IMR-90 (cell line): Measurements from ENCODE around the gene RTP4. TPM values are rescaled to one million over a fixed set of nuclear protein-coding genes. Genes with fewer than 3 reads are reported as not detected.

Experiments
- ATAC-seq: fragments of 200-7000 bp; cut with Tn5 transposase; 2 replicates; pipeline ENCODE4 v1.9.1; 2020; ENCODE audit warnings: low read depth, mild to moderate bottlenecking, moderate library complexity
- BruUV-seq: library from RNA; stranded (reverse); fragments of 400-500 nt; replicated peaks from 2 replicates; lab custom pipeline; 2021; lab: Mats Ljungman, UMichigan
- CTCF ChIA-PET: fragments of 300-600 bp; formaldehyde crosslinking; extraction: SDS; loops from one replicate; lab custom pipeline; 2021; ENCODE audit warnings: antibody characterized with exemption; lab: Yijun Ruan, JAX
- POLR2A ChIA-PET: fragments of 300-600 bp; sonication (Branson Sonifier 250); formaldehyde crosslinking; loops from one replicate; lab custom pipeline; 2022; ENCODE audit warnings: antibody characterized with exemption; ENCODE audit not compliant: unreplicated experiment; lab: Charles Lee
- DNase-seq: peaks from one replicate; pipeline ENCODE4 v3.0.0; 2013
- H2AFZ ChIP-seq: replicated peaks from 2 replicates; pipeline ENCODE3; 2013; ENCODE audit warnings: low read length, mild to moderate bottlenecking; ENCODE audit not compliant: poor library complexity
- H2AK5ac ChIP-seq: 2 replicates; pipeline ENCODE4 v1.6.1; 2013; ENCODE audit warnings: low read depth, low read length, inconsistent platforms
- H2AK9ac ChIP-seq: replicated peaks from 2 replicates; pipeline ENCODE3; 2013; ENCODE audit warnings: mild to moderate bottlenecking, low read depth, low read length, moderate library complexity; ENCODE audit not compliant: poor library complexity
- H2BK120ac ChIP-seq: 2 replicates; pipeline ENCODE4 v1.6.1; 2013; ENCODE audit warnings: low read depth, low read length, inconsistent platforms
- H2BK15ac ChIP-seq: 3 replicates; pipeline ENCODE4 v1.6.1; 2013; ENCODE audit warnings: low read depth, low read length, inconsistent platforms
- H2BK20ac ChIP-seq: 2 replicates; pipeline ENCODE4 v1.6.1; 2013; ENCODE audit warnings: low read depth, mild to moderate bottlenecking, inconsistent platforms, low read length, moderate library complexity
- H2BK5ac ChIP-seq: 2 replicates; pipeline ENCODE4 v1.6.1; 2013; ENCODE audit warnings: mild to moderate bottlenecking, low read depth, low read length, inconsistent platforms; ENCODE audit not compliant: poor library complexity, severe bottlenecking
- H3K14ac ChIP-seq: replicated peaks from 2 replicates; pipeline ENCODE4 v1.6.1; 2013; ENCODE audit warnings: low read depth, low read length, inconsistent platforms
- H3K18ac ChIP-seq: 2 replicates; pipeline ENCODE4 v1.6.1; 2013; ENCODE audit warnings: low read depth, low read length, control low read depth
- H3K23ac ChIP-seq: 2 replicates; pipeline ENCODE4 v1.6.1; 2013; ENCODE audit warnings: low read depth, low read length, inconsistent platforms
- H3K27ac ChIP-seq: 2 replicates; pipeline ENCODE4 v1.5.1; 2013; ENCODE audit warnings: mild to moderate bottlenecking, control low read depth, low read length; ENCODE audit not compliant: insufficient read depth
- H3K27me3 ChIP-seq: 2 replicates; pipeline ENCODE4 v1.6.1; 2013; ENCODE audit warnings: low read length; ENCODE audit not compliant: control insufficient read depth, insufficient read depth
- H3K36me3 ChIP-seq: 2 replicates; pipeline ENCODE4 v1.6.1; 2013; ENCODE audit warnings: low read length, mixed read lengths; ENCODE audit not compliant: control insufficient read depth, insufficient read depth
- H3K4ac ChIP-seq: 2 replicates; pipeline ENCODE4 v1.6.1; 2013; ENCODE audit warnings: low read depth, low read length, inconsistent platforms
- H3K4me1 ChIP-seq: 2 replicates; pipeline ENCODE4 v1.6.1; 2013; ENCODE audit warnings: low read length, mixed read lengths; ENCODE audit not compliant: control insufficient read depth, insufficient read depth
- H3K4me2 ChIP-seq: 2 replicates; pipeline ENCODE4 v1.6.1; 2013; ENCODE audit warnings: low read depth, mild to moderate bottlenecking, control low read depth, low read length, moderate library complexity
- H3K4me3 ChIP-seq: 2 replicates; pipeline ENCODE4 v1.5.1; 2013; ENCODE audit warnings: low read depth, mild to moderate bottlenecking, control low read depth, low read length, moderate library complexity; ENCODE audit not compliant: insufficient read depth
- H3K56ac ChIP-seq: 2 replicates; pipeline ENCODE4 v1.6.1; 2013; ENCODE audit warnings: low read length, inconsistent platforms; ENCODE audit not compliant: insufficient read depth; ENCODE audit errors: extremely low read depth
- H3K79me1 ChIP-seq, 2 experiments: 2 replicates each; pipeline ENCODE4 v1.6.1; 2013; ENCODE audit warnings: low read length in 2 of 2, inconsistent platforms in 1 of 2, low read depth in 1 of 2
- H3K9ac ChIP-seq: 2 replicates; pipeline ENCODE4 v1.6.1; 2013; ENCODE audit warnings: low read depth, low read length, control low read depth
- H3K9me1 ChIP-seq: 2 replicates; pipeline ENCODE4 v1.6.1; 2013; ENCODE audit warnings: low read length, inconsistent platforms; ENCODE audit not compliant: insufficient read depth
- H3K9me3 ChIP-seq: 2 replicates; pipeline ENCODE4 v1.6.1; 2013; ENCODE audit warnings: low read length; ENCODE audit not compliant: control insufficient read depth, insufficient read depth
- H4K20me1 ChIP-seq: 2 replicates; pipeline ENCODE4 v1.6.1; 2013; ENCODE audit warnings: low read length, inconsistent platforms; ENCODE audit not compliant: insufficient read depth
- H4K5ac ChIP-seq: 2 replicates; pipeline ENCODE4 v1.6.1; 2013; ENCODE audit warnings: mild to moderate bottlenecking, low read depth, low read length, control low read depth
- H4K8ac ChIP-seq, 2 experiments: 2 replicates each; pipeline ENCODE4 v1.6.1; 2013; ENCODE audit warnings: low read depth in 2 of 2, low read length in 2 of 2, control low read depth in 1 of 2, inconsistent platforms in 1 of 2
- H4K91ac ChIP-seq: 2 replicates; pipeline ENCODE4 v1.6.1; 2013; ENCODE audit warnings: low read depth, low read length, inconsistent platforms; ENCODE audit not compliant: insufficient read depth
- BHLHE40 ChIP-seq: fragments of 150-350 bp; IDR thresholded peaks from 2 replicates; pipeline ENCODE4 v1.6.1; 2016; ENCODE audit warnings: mild to moderate bottlenecking, low read depth, low read length
- CTCF ChIP-seq: conservative IDR thresholded peaks from 2 replicates; pipeline ENCODE4 v1.5.1; 2012; ENCODE audit warnings: mild to moderate bottlenecking, low read depth, low read length, improper control_type of control experiment
- RAD21 ChIP-seq: IDR thresholded peaks from 2 replicates; pipeline ENCODE4 v1.6.1; 2012; ENCODE audit warnings: low read length, improper control_type of control experiment
- RFX5 ChIP-seq: IDR thresholded peaks from 2 replicates; pipeline ENCODE4 v1.8.0; 2012; ENCODE audit warnings: low read depth, mild to moderate bottlenecking, low read length, moderate library complexity
- USF2 ChIP-seq: fragments of 150-350 bp; IDR thresholded peaks from 2 replicates; pipeline ENCODE4 v1.6.1; 2017; ENCODE audit warnings: mild to moderate bottlenecking, antibody characterized with exemption, low read length, low read depth
- WGBS, 2 experiments: methylation state at CpG; one replicate each; pipeline versions ENCODE4 v1.1.5 to v1.1.7; 2013; ENCODE audit warnings: missing lambda C conversion rate in 2 of 2; ENCODE audit not compliant: insufficient read length in 1 of 2; ENCODE audit errors: extremely low coverage in 2 of 2; 5-methylcytosine and 5-hydroxymethylcytosine counted together
- dilution Hi-C: fragments of 300-500 bp; cut with HindIII; formaldehyde crosslinking; loops from one replicate; pipeline ENCODE4 v1.14.3; 2018; ENCODE audit warnings: low sequenced_read_pairs; ENCODE audit not compliant: unreplicated experiment
- in situ Hi-C: fragments of 300-500 bp; cut with MboI; formaldehyde crosslinking; loops from 3 replicates; pipeline ENCODE4 v1.14.3; 2019; ENCODE audit warnings: low sequenced_read_pairs, inconsistent platforms, mixed read lengths
- intact Hi-C: fragments of 100-400 bp; cut with micrococcal nuclease; formaldehyde crosslinking; loops from 2 replicates; pipeline ENCODE4 v1.10.0; 2022
- polyA plus RNA-seq, 3 experiments: library from polyadenylated mRNA; depleted of rRNA; stranded (reverse); fragments of >200 nt; gene quantifications; 2 replicates each; pipeline ENCODE4 v1.2.3, GENCODE V29; 2012; ENCODE audit warnings: low replicate concordance in 1 of 3
- total RNA-seq: library from RNA; depleted of rRNA; stranded (reverse); fragments of >200 nt; gene quantifications from 2 replicates; pipeline ENCODE4 v1.2.3, GENCODE V29; 2012

RTP4 gene
- total and polyA plus RNA-seq, 2 of the 4 experiments (the other 2 are of a cell fraction) = not detected

GRCh38 chr3:187336322-187336721 lies 31.9 kb upstream of the RTP4 start:
- no peak overlapping the region for H2AK9ac ChIP-seq
- no peak overlapping the region for H3K56ac ChIP-seq
- ChIA-PET POLR2A (no interaction called here), CTCF (interaction anchor here (1.4 kb wide), 1 partner anchor 343 kb away, joined by 3 read pairs; no protein-coding TSS in a partner anchor)
- no peaks in the 10 kb centered on the region for H3K79me1 ChIP-seq
- dilution Hi-C loops = no loop called here
- H3K18ac ChIP-seq = no peak overlapping the region
- H3K23ac ChIP-seq = no peak overlapping the region
- 60% methylated on average over 2 of the region's 3 CpGs; no CpG with 5 or more reads in 1 of the 2 experiments for WGBS, 2 experiments
- no peak overlapping the region for H2BK5ac ChIP-seq
- H2AFZ ChIP-seq = no peak overlapping the region
- DNase-seq (no peak), ATAC-seq (no peak)
- intact Hi-C loops = no loop called here
- H3K14ac ChIP-seq = no peak overlapping the region
- no peak overlapping the region for H3K4ac ChIP-seq
- no peak overlapping the region for H4K5ac ChIP-seq
- H4K91ac ChIP-seq = no peak overlapping the region
- no peak overlapping the region for H3K27ac ChIP-seq
- H3K4me2 ChIP-seq = no peak overlapping the region
- TF ChIP-seq RFX5 = no peak
- no peak for TF ChIP-seq CTCF
- no peak for TF ChIP-seq BHLHE40
- no peak for TF ChIP-seq RAD21
- TF ChIP-seq USF2 = no peak
- H3K4me1 ChIP-seq = no peaks in the 10 kb centered on the region
- no peaks in the 10 kb centered on the region for H3K36me3 ChIP-seq
- no peak overlapping the region for H3K4me3 ChIP-seq
- H2AK5ac ChIP-seq = no peak overlapping the region
- H4K20me1 ChIP-seq = no peaks in the 10 kb centered on the region
- peaks cover 20% of the 10 kb centered on the region for H3K27me3 ChIP-seq
- H3K9ac ChIP-seq = no peak overlapping the region
- no peak overlapping the region for H2BK20ac ChIP-seq
- in situ Hi-C loops = no loop called here
- no peak overlapping the region for H4K8ac ChIP-seq
- H2BK15ac ChIP-seq = no peak overlapping the region
- no TSS peak for BruUV-seq
- H3K9me3 ChIP-seq = no peaks in the 10 kb centered on the region; the same call in 1 of the 2 replicates
- H2BK120ac ChIP-seq = no peak overlapping the region
- H3K9me1 ChIP-seq = no peaks in the 10 kb centered on the region
